ENCODE measurements around the gene FBL. TPM values are rescaled to one million over a fixed set of nuclear protein-coding genes. Genes with fewer than 3 reads are reported as not detected.
"Not testable (repeated sequence)": the region's sequence is repeated elsewhere in the genome, so short reads cannot be mapped to it uniquely, and the experiment has no call there.

Gene FBL
- total and polyA plus RNA-seq, 2 of the 8 experiments (the other 6 are each of a cell fraction or from before 2014, with no cell fraction given), result 790 to 1,361 TPM

DNA sequence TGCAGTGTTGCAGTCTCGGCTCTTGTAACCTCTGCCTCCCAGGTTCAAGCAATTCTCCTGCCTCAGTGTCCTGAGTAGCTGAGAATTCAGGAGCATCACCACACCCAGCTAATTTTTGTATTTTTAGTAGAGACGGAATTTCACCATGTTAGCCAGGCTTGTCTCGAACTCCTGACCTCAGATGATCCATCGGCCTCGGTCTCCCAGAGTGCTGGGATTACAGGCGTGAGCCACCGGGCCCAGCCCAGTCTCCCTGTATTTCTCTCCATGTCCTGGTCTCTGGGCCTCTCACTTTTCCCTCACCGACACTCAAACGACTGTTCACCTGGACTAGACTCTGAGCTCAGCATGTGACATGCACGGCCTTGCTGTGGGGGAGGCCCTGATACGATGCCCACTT, 48.9 kb upstream of the FBL start:
- H2AK5ac ChIP-seq (ENCODE audit: low read depth, low read length); H3K4me1 ChIP-seq (replicated peaks in 1 of 4; ENCODE audit: control insufficient read depth in 3 of 4, insufficient read depth in 4 of 4, low read length in 3 of 4); H2BK120ac ChIP-seq (replicated peaks; ENCODE audit: low read depth, low read length); H3K56ac ChIP-seq (replicated peaks; ENCODE audit: insufficient read length, low read depth, low read length); H4K91ac ChIP-seq (replicated peaks; ENCODE audit: insufficient read length, low read length); H2BK15ac ChIP-seq (ENCODE audit: low read length); H3K9me3 ChIP-seq (ENCODE audit: insufficient read depth in 2 of 2, low read depth in 1 of 2, low read length in 1 of 2); H4K8ac ChIP-seq (ENCODE audit: extremely low read depth, insufficient read depth, low read length); H3K36me3 ChIP-seq (ENCODE audit: control insufficient read depth in 2 of 4, insufficient read depth in 4 of 4, low read length in 3 of 4); H3K4me3 ChIP-seq (ENCODE audit: extremely low read depth in 1 of 4, insufficient read depth in 2 of 4, low read depth in 3 of 4, low read length in 4 of 4); H4K20me1 ChIP-seq (replicated peaks in 1 of 2; ENCODE audit: control insufficient read depth in 1 of 2, insufficient read depth in 2 of 2, low read length in 2 of 2); H3K27me3 ChIP-seq (replicated peaks in 1 of 4; ENCODE audit: control insufficient read depth in 3 of 4, extremely low read depth in 1 of 4, insufficient read depth in 3 of 4, low read length in 3 of 4); FAIRE-seq; H3K79me2 ChIP-seq (ENCODE audit: control insufficient read depth in 1 of 2, insufficient read depth in 2 of 2, low read length in 2 of 2); H2BK5ac ChIP-seq (ENCODE audit: low read depth, low read length); H3K27ac ChIP-seq (ENCODE audit: low read depth, low read length); H3K14ac ChIP-seq (ENCODE audit: insufficient read length); H4K5ac ChIP-seq (ENCODE audit: insufficient read length, low read depth, low read length); H2AFZ ChIP-seq (ENCODE audit: low read length); H3K23me2 ChIP-seq (ENCODE audit: low read depth, low read length); H2BK20ac ChIP-seq (ENCODE audit: low read length); H2BK12ac ChIP-seq (ENCODE audit: low read depth, low read length); H3K4ac ChIP-seq (replicated peaks; ENCODE audit: insufficient read length, low read depth, low read length); H3K9ac ChIP-seq (replicated peaks in 1 of 4; ENCODE audit: extremely low read depth in 1 of 4, low read depth in 3 of 4, low read length in 3 of 4); DNase-seq (ENCODE audit: low read depth in 1 of 2, low spot score in 2 of 2); H3K18ac ChIP-seq (ENCODE audit: extremely low read depth, low read length); POLR2A ChIA-PET (ENCODE audit: partially characterized antibody); H3K4me2 ChIP-seq (ENCODE audit: insufficient read depth in 1 of 2, low read depth in 2 of 2, low read length in 2 of 2); H3K79me1 ChIP-seq (ENCODE audit: low read depth, low read length); H3K23ac ChIP-seq (ENCODE audit: insufficient read length): not testable (repeated sequence)
- CTCF ChIA-PET (ENCODE audit: partially characterized antibody), result interaction anchor here (0.8 to 1.0 kb wide), 2 partner anchors 76 to 270 kb away, joined by 3 read pairs; partner anchors contain the start of gene PSMC4
- 91% methylated on average over 11 of the region's 11 CpGs; no CpG with 5 or more reads in 1 of the 2 experiments for WGBS, 2 experiments (ENCODE audit: extremely low coverage in 1 of 2, insufficient coverage in 1 of 2, insufficient read length in 1 of 2, insufficient replicate concordance in 2 of 2, low coverage in 1 of 2, low lambda C conversion rate in 2 of 2, missing lambda C conversion rate in 1 of 2)

DNA sequence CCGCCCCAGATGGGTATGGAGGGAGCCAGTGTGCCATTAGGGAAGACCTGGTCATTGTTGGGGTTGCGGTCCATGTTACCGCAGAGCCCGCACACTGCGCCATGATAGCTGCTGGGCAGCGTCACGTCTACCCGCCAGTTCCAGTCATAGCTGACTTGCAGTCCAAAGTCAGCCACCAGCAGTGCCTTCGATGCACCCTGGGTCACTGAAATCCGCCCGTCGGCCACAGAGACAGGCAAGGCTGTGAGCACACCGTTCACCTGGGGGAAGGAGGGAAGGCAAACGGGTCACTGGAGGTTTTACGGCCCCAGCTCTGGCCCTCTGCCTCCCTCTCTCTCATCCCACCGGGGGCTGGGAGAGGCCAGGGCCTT, 48.0 kb upstream of the FBL start:
- 84% methylated on average over 7 of the region's 16 CpGs; no CpG with 5 or more reads in 1 of the 2 experiments for WGBS, 2 experiments (ENCODE audit: extremely low coverage in 1 of 2, insufficient coverage in 1 of 2, insufficient read length in 1 of 2, insufficient replicate concordance in 2 of 2, low coverage in 1 of 2, low lambda C conversion rate in 2 of 2, missing lambda C conversion rate in 1 of 2)
- H3K4ac ChIP-seq (replicated peaks; ENCODE audit: insufficient read length, low read depth, low read length); FAIRE-seq: not testable (repeated sequence)

More for the DNA sequence above, 48.0 kb upstream of the FBL start:
- H3K27me3 ChIP-seq (replicated peaks in 1 of 4; ENCODE audit: control insufficient read depth in 3 of 4, extremely low read depth in 1 of 4, insufficient read depth in 3 of 4, low read length in 3 of 4); POLR2A ChIA-PET (ENCODE audit: partially characterized antibody); H3K4me1 ChIP-seq (replicated peaks in 1 of 4; ENCODE audit: control insufficient read depth in 3 of 4, insufficient read depth in 4 of 4, low read length in 3 of 4); H3K4me3 ChIP-seq (ENCODE audit: extremely low read depth in 1 of 4, insufficient read depth in 2 of 4, low read depth in 3 of 4, low read length in 4 of 4); H3K9ac ChIP-seq (replicated peaks in 1 of 4; ENCODE audit: extremely low read depth in 1 of 4, low read depth in 3 of 4, low read length in 3 of 4); H4K20me1 ChIP-seq (replicated peaks in 1 of 2; ENCODE audit: control insufficient read depth in 1 of 2, insufficient read depth in 2 of 2, low read length in 2 of 2); H2AFZ ChIP-seq (ENCODE audit: low read length); H3K23ac ChIP-seq (ENCODE audit: insufficient read length); H4K91ac ChIP-seq (replicated peaks; ENCODE audit: insufficient read length, low read length); H3K79me1 ChIP-seq (ENCODE audit: low read depth, low read length); H2BK120ac ChIP-seq (replicated peaks; ENCODE audit: low read depth, low read length); H2BK20ac ChIP-seq (ENCODE audit: low read length); H3K79me2 ChIP-seq (ENCODE audit: control insufficient read depth in 1 of 2, insufficient read depth in 2 of 2, low read length in 2 of 2); H4K8ac ChIP-seq (ENCODE audit: extremely low read depth, insufficient read depth, low read length); CTCF ChIA-PET (ENCODE audit: partially characterized antibody); H2BK12ac ChIP-seq (ENCODE audit: low read depth, low read length); H3K36me3 ChIP-seq (ENCODE audit: control insufficient read depth in 2 of 4, insufficient read depth in 4 of 4, low read length in 3 of 4); H2BK5ac ChIP-seq (ENCODE audit: low read depth, low read length); H3K14ac ChIP-seq (ENCODE audit: insufficient read length); H3K18ac ChIP-seq (ENCODE audit: extremely low read depth, low read length); H3K56ac ChIP-seq (replicated peaks; ENCODE audit: insufficient read length, low read depth, low read length); H3K23me2 ChIP-seq (ENCODE audit: low read depth, low read length); H4K5ac ChIP-seq (ENCODE audit: insufficient read length, low read depth, low read length); H3K27ac ChIP-seq (ENCODE audit: low read depth, low read length); H2AK5ac ChIP-seq (ENCODE audit: low read depth, low read length); DNase-seq (ENCODE audit: low read depth in 1 of 2, low spot score in 2 of 2); H3K9me3 ChIP-seq (ENCODE audit: insufficient read depth in 2 of 2, low read depth in 1 of 2, low read length in 1 of 2); H2BK15ac ChIP-seq (ENCODE audit: low read length); H3K4me2 ChIP-seq (ENCODE audit: insufficient read depth in 1 of 2, low read depth in 2 of 2, low read length in 2 of 2): not testable (repeated sequence)
